Measurements from ENCODE around the gene MRPS12. TPM values are rescaled to one million over a fixed set of nuclear protein-coding genes. Genes with fewer than 3 reads are reported as not detected.

Gene MRPS12
- polyA plus RNA-seq, 3 donors: 17.2 to 81.5 (median 73.0) TPM

DNA sequence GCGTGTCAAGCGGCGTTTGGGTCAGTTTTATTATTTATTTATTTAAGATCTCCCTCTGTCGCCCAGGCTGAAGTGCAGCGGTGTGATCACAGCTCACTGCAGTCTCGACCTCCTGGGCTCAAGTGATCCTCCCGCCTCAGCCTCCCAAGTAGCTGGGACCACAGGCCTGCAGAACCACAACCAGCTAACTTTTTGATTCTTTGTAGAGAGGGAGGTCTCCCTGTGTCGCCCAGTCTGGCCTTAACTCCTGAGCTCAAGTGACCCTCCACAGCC lies 713 bp downstream of the MRPS12 start:
- Histone ChIP-seq H3K9ac (ENCODE audit: insufficient read depth, low read length, poor library complexity, severe bottlenecking) (peak overlapping the region; percentile 88), H3K4me1 (ENCODE audit: control insufficient read depth in 1 of 2, insufficient read depth in 2 of 2, low read length in 2 of 2) (peaks cover 16 to 25% of the 10 kb centered on the region in 2 donors), H3K4me2 (replicated peaks; ENCODE audit: extremely low read depth, low read length, poor library complexity, severe bottlenecking) (peak overlapping the region; percentile 97), H3K27me3 (ENCODE audit: control insufficient read depth in 2 of 2, insufficient read depth in 2 of 2, low read length in 2 of 2) (no peaks in the 10 kb centered on the region), H3K9me3 (replicated peaks in 1 of 2; ENCODE audit: control insufficient read depth in 1 of 2, insufficient read depth in 1 of 2, low read length in 2 of 2) (peaks cover 0 to 15% of the 10 kb centered on the region in 2 donors), H3K79me2 (ENCODE audit: insufficient read depth, low read length) (peaks cover 27% of the 10 kb centered on the region), H3K36me3 (replicated peaks in 1 of 2; ENCODE audit: control insufficient read depth in 1 of 2, insufficient read depth in 2 of 2, low read length in 2 of 2) (peaks cover 10 to 18% of the 10 kb centered on the region in 2 donors), H3K27ac (ENCODE audit: low read depth in 1 of 2, low read length in 2 of 2) (peak overlapping the region; percentile 69 to 96), H3K4me3 (replicated peaks in 1 of 3; ENCODE audit: low read depth in 2 of 3, low read length in 3 of 3) (peak overlapping the region; percentile 70 to 92 (median 86)), H2AFZ (ENCODE audit: insufficient read depth, low read depth, low read length, poor library complexity, severe bottlenecking) (peak overlapping the region; percentile 94), H4K20me1 (ENCODE audit: insufficient read depth, low read length) (no peaks in the 10 kb centered on the region)
- Mint-ChIP-seq H3K27me3 (ENCODE audit: low read depth in 3 of 3) (peaks cover 0 to 2% (median 0%) of the 10 kb centered on the region in 3 donors), H3K4me1 (peaks cover 15% of the 10 kb centered on the region), H3K4me3 (peak overlapping the region; percentile 90 to 96), H3K27ac (peak overlapping the region; percentile 94 to 98 (median 97)), H3K9me3 (peaks cover 11 to 22% (median 18%) of the 10 kb centered on the region in 7 donors), H3K36me3 (peaks cover 14 to 37% of the 10 kb centered on the region in 2 donors)
- TF ChIP-seq, protein P1, sequence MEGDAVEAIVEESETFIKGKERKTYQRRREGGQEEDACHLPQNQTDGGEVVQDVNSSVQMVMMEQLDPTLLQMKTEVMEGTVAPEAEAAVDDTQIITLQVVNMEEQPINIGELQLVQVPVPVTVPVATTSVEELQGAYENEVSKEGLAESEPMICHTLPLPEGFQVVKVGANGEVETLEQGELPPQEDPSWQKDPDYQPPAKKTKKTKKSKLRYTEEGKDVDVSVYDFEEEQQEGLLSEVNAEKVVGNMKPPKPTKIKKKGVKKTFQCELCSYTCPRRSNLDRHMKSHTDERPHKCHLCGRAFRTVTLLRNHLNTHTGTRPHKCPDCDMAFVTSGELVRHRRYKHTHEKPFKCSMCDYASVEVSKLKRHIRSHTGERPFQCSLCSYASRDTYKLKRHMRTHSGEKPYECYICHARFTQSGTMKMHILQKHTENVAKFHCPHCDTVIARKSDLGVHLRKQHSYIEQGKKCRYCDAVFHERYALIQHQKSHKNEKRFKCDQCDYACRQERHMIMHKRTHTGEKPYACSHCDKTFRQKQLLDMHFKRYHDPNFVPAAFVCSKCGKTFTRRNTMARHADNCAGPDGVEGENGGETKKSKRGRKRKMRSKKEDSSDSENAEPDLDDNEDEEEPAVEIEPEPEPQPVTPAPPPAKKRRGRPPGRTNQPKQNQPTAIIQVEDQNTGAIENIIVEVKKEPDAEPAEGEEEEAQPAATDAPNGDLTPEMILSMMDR (IDR thresholded peaks at IDR 0.05): no peak
- intact Hi-C loops (cut with micrococcal nuclease): loop anchor here (5.0 to 10.0 kb wide), 3 partner anchors 34 to 527 kb away; partner anchors contain the start of genes FAM98C (in 1 of the 2), NFKBIB (in 1 of the 2) and SIRT2 (in 1 of the 2)
- DNase-seq: no peak
- WGBS (ENCODE audit: insufficient coverage): 47% methylated on average over 3 of the region's 8 CpGs

DNA sequence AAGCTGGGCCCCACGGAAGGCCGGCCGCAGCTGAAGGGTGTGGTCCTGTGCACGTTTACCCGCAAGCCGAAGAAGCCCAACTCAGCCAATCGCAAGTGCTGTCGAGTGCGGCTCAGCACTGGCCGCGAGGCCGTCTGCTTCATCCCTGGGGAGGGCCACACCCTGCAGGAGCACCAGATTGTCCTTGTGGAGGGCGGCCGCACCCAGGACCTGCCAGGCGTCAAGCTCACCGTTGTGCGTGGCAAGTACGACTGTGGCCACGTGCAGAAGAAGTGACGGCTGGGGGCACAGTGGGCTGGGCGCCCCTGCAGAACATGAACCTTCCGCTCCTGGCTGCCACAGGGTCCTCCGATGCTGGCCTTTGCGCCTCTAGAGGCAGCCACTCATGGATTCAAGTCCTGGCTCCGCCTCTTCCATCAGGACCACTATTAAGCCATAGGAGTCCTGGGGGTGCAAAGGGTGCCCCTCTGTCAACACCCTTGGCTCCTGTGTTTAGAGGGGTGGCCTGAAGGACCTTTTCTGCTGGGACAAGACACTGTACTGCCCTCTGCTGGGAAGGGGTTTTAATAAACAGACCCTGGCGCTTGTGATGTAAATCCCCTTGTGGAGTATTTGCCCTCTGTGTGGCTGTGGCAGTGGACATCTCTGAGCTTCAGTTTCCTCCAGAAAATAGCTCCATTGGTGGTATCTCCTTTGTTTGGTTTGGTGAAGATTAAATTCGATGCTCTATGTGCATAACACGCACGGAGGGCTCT lies 1.9 kb downstream of the MRPS12 start:
- no peaks in the 10 kb centered on the region for H3K27me3 ChIP-seq (ENCODE audit: control insufficient read depth in 2 of 2, insufficient read depth in 2 of 2, low read length in 2 of 2)
- H3K4me1 Mint-ChIP-seq: peaks cover 15% of the 10 kb centered on the region
- H3K27ac Mint-ChIP-seq: peak overlapping the region in 2 of 7 donors; percentile 10 to 20
- no peak overlapping the region for H3K4me2 ChIP-seq (replicated peaks; ENCODE audit: extremely low read depth, low read length, poor library complexity, severe bottlenecking)
- peaks cover 0 to 2% (median 1%) of the 10 kb centered on the region in 3 donors for H3K27me3 Mint-ChIP-seq (ENCODE audit: low read depth in 3 of 3)
- no peak overlapping the region for H3K4me3 Mint-ChIP-seq
- WGBS (ENCODE audit: insufficient coverage): 95% methylated on average over 21 of the region's 29 CpGs
- peak in 1 of 3 donors; percentile 29 for DNase-seq
- TF ChIP-seq, protein P1 (IDR thresholded peaks at IDR 0.05): peak; percentile 30
- peaks cover 11 to 22% (median 18%) of the 10 kb centered on the region in 7 donors for H3K9me3 Mint-ChIP-seq
- H3K79me2 ChIP-seq (ENCODE audit: insufficient read depth, low read length): peaks cover 27% of the 10 kb centered on the region
- H3K36me3 Mint-ChIP-seq: peaks cover 13 to 32% of the 10 kb centered on the region in 2 donors
- no peak overlapping the region for H3K27ac ChIP-seq (ENCODE audit: low read depth in 1 of 2, low read length in 2 of 2)
- H2AFZ ChIP-seq (ENCODE audit: insufficient read depth, low read depth, low read length, poor library complexity, severe bottlenecking): no peak overlapping the region
- H3K9me3 ChIP-seq (replicated peaks in 1 of 2; ENCODE audit: control insufficient read depth in 1 of 2, insufficient read depth in 1 of 2, low read length in 2 of 2): peaks cover 0 to 15% of the 10 kb centered on the region in 2 donors
- no peak overlapping the region for H3K9ac ChIP-seq (ENCODE audit: insufficient read depth, low read length, poor library complexity, severe bottlenecking)
- peaks cover 16 to 25% of the 10 kb centered on the region in 2 donors for H3K4me1 ChIP-seq (ENCODE audit: control insufficient read depth in 1 of 2, insufficient read depth in 2 of 2, low read length in 2 of 2)
- intact Hi-C loops (cut with micrococcal nuclease): loop anchor here (5.0 to 10.0 kb wide), 3 partner anchors 35 to 528 kb away; partner anchors contain the start of genes FAM98C (in 1 of the 2), NFKBIB (in 1 of the 2) and SIRT2 (in 1 of the 2)
- H3K36me3 ChIP-seq (replicated peaks in 1 of 2; ENCODE audit: control insufficient read depth in 1 of 2, insufficient read depth in 2 of 2, low read length in 2 of 2): peaks cover 10 to 18% of the 10 kb centered on the region in 2 donors
- no peaks in the 10 kb centered on the region for H4K20me1 ChIP-seq (ENCODE audit: insufficient read depth, low read length)
- H3K4me3 ChIP-seq (replicated peaks in 1 of 3; ENCODE audit: low read depth in 2 of 3, low read length in 3 of 3): no peak overlapping the region
